ENCODE data around the gene DEGS2. TPM values are rescaled to one million over a fixed set of nuclear protein-coding genes. Genes with fewer than 3 reads are reported as not detected.
A peak's percentile ranks its signal among the peaks of the same experiment; 100 is the strongest.

The DEGS2 gene
- total RNA-seq, 1 experiment from 2014 or later: 1.8 TPM

DNA sequence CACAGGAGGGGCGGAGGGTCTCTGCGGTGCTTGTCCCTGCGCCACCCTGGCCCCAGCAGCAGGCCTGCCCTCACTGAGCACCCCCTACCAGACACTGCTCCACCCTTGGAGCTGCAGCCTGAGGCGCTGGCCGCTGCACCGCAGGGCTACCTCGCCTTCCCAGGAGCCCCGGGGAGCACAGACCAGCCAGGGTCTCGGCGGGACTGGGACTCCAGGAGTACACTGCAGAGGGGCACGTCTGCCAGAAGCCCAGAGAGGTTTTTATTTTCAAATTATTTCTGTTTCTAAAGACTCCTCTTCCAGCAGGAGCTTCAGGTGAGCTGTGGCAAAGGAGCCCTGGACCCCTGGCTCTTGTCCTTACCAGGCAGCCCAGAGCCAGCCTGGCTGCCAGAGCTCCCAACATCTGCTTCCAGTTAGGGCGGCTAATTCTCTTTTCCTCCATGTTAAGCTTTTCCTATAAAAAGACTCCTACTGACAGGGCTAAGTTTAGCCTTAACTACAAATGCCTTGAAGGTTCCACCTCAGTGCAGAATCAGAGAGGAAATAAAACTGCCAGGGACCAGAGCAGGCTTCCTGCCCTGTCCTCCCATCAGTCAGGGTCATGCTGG lies 26.4 kb downstream of the DEGS2 start:
- H3K9me2 ChIP-seq (ENCODE audit: insufficient read depth): no peaks in the 10 kb centered on the region
- no peak overlapping the region for H3K9ac ChIP-seq (ENCODE audit: low read length)
- H3K27ac ChIP-seq (ENCODE audit: low read depth, low read length): no peak overlapping the region
- ChIA-PET RAD21 (ENCODE audit: low non-redundant PET in 1 of 2, low total read pairs in 2 of 2, uncharacterized antibody in 2 of 2, unreplicated experiment in 2 of 2) (no interaction called here), CTCF (no interaction called here), POLR2A (no interaction called here)
- no peaks in the 10 kb centered on the region for H4K20me1 ChIP-seq (ENCODE audit: insufficient read depth)
- intact Hi-C loops (cut with micrococcal nuclease): no loop called here
- H3K4me3 ChIP-seq (replicated peaks in 1 of 2; ENCODE audit: low read depth in 1 of 2, low read length in 2 of 2): no peak overlapping the region
- DNase-seq (ENCODE audit: low read depth, low spot score) (no peak), ATAC-seq (no peak)
- no peaks in the 10 kb centered on the region for H3K79me2 ChIP-seq (ENCODE audit: insufficient read depth, low read length)
- H3K9me3 ChIP-seq (ENCODE audit: control insufficient read depth in 1 of 2, insufficient read depth in 1 of 2, low read depth in 1 of 2, low read length in 2 of 2): no peaks in the 10 kb centered on the region
- no TSS peak for BruUV-seq (replicated peaks)
- peaks cover 0 to 12% of the 10 kb centered on the region in 2 experiments; a peak in 2 of 4 replicates for H3K4me1 ChIP-seq (ENCODE audit: control insufficient read depth in 1 of 2, insufficient read depth in 2 of 2, low read length in 2 of 2)
- TF ChIP-seq TCF7L2 (IDR thresholded peaks at IDR 0.05; ENCODE audit: borderline replicate concordance, extremely low read depth, insufficient read depth, insufficient read length) (no peak), CBX3 (IDR thresholded peaks at IDR 0.05; ENCODE audit: low read depth) (no peak), SIN3A (IDR thresholded peaks at IDR 0.05; ENCODE audit: low read depth) (no peak), EGR1 (IDR thresholded peaks at IDR 0.05; ENCODE audit: low read depth) (no peak), JUND (IDR thresholded peaks at IDR 0.05) (no peak), EZH2phosphoT487 (IDR thresholded peaks at IDR 0.05; ENCODE audit: borderline replicate concordance) (no peak), EZH2 (IDR thresholded peaks at IDR 0.05) (no peak), ZNF274 (IDR thresholded peaks at IDR 0.05; ENCODE audit: low read depth, low read length) (no peak), SRF (IDR thresholded peaks at IDR 0.05; ENCODE audit: low read depth) (no peak), ELF1 (IDR thresholded peaks at IDR 0.05; ENCODE audit: borderline replicate concordance, low read depth) (no peak)
- TF ChIP-seq, protein P1, sequence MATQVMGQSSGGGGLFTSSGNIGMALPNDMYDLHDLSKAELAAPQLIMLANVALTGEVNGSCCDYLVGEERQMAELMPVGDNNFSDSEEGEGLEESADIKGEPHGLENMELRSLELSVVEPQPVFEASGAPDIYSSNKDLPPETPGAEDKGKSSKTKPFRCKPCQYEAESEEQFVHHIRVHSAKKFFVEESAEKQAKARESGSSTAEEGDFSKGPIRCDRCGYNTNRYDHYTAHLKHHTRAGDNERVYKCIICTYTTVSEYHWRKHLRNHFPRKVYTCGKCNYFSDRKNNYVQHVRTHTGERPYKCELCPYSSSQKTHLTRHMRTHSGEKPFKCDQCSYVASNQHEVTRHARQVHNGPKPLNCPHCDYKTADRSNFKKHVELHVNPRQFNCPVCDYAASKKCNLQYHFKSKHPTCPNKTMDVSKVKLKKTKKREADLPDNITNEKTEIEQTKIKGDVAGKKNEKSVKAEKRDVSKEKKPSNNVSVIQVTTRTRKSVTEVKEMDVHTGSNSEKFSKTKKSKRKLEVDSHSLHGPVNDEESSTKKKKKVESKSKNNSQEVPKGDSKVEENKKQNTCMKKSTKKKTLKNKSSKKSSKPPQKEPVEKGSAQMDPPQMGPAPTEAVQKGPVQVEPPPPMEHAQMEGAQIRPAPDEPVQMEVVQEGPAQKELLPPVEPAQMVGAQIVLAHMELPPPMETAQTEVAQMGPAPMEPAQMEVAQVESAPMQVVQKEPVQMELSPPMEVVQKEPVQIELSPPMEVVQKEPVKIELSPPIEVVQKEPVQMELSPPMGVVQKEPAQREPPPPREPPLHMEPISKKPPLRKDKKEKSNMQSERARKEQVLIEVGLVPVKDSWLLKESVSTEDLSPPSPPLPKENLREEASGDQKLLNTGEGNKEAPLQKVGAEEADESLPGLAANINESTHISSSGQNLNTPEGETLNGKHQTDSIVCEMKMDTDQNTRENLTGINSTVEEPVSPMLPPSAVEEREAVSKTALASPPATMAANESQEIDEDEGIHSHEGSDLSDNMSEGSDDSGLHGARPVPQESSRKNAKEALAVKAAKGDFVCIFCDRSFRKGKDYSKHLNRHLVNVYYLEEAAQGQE (IDR thresholded peaks at IDR 0.05; ENCODE audit: low read depth): no peak
- no peaks in the 10 kb centered on the region for H3K36me3 ChIP-seq (ENCODE audit: control insufficient read depth in 1 of 2, insufficient read depth in 2 of 2, low read length in 2 of 2)
- H3K27me3 ChIP-seq (ENCODE audit: insufficient read depth, low read length): no peaks in the 10 kb centered on the region
- H3K4me2 ChIP-seq (ENCODE audit: low read length): 0 out of 2 replicates have a peak overlapping the region, but pooled peaks have one; percentile 19
- no peak overlapping the region for H2AFZ ChIP-seq (ENCODE audit: low read depth, low read length, poor library complexity, severe bottlenecking)
